Daoy (cell line): ENCODE measurements around the gene RASSF1. TPM values are rescaled to one million over a fixed set of nuclear protein-coding genes. Genes with fewer than 3 reads are reported as not detected.

Experiments
- DNase-seq: peaks from one replicate; pipeline ENCODE4 v3.0.0-alpha.2; 2015; ENCODE audit warnings: low read depth
- total RNA-seq: library from RNA; depleted of rRNA; stranded (reverse); fragments of >200 nt; shearing (Covaris generic); gene quantifications from 2 replicates; pipeline ENCODE4 v1.2.3, GENCODE V29; 2014; rRNA removed

RASSF1 gene, protein sequence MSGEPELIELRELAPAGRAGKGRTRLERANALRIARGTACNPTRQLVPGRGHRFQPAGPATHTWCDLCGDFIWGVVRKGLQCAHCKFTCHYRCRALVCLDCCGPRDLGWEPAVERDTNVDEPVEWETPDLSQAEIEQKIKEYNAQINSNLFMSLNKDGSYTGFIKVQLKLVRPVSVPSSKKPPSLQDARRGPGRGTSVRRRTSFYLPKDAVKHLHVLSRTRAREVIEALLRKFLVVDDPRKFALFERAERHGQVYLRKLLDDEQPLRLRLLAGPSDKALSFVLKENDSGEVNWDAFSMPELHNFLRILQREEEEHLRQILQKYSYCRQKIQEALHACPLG
- 12.7 and 21.2 TPM in 2 replicates for total RNA-seq

- no peak for DNase-seq
These were observed at the start of gene RASSF1 for GRCh38 chr3:50340448-50341329. TSS of gene RASSF1 (minus strand) at chr3:50340836. CDS start at chr3:50340805, 31 bp downstream.

- DNase-seq = no peak
These were observed 48.8 kb upstream of the RASSF1 start for GRCh38 chr3:50389414-50389767.

DNA sequence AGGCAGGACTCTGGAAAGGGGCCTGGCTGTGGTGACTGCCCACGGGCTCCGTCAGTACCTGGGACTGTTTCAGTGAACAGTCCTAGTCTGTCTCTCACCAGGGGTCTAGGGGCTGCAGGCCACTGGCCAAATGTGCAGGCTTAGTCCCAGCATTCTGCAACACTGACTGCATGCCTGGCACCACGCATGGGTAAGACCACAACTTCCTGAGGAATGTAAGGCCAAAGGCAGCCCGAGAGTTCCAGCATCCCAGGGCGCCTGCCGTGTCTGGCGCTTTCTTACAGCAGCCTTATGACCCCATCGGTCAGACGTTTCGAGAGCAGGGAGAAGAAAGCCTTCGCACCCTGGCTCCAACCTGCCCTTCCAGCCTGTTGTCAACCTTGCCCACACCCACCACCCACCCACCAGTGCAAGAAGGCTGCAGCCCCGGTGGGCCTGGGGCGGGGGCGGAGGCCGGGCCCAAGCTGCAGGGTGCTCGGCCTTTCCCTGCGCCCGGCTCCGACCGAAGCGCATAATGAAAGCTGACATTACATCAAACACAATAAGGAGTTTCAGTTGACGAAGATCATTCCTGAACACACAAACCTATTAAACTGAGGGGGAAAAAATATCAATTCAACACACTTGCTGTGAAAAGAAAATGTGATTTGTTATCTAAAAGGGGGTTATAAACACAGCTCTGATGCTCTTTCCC, 48.2 kb upstream of the RASSF1 start:
- DNase-seq = peak; percentile 22

DNA sequence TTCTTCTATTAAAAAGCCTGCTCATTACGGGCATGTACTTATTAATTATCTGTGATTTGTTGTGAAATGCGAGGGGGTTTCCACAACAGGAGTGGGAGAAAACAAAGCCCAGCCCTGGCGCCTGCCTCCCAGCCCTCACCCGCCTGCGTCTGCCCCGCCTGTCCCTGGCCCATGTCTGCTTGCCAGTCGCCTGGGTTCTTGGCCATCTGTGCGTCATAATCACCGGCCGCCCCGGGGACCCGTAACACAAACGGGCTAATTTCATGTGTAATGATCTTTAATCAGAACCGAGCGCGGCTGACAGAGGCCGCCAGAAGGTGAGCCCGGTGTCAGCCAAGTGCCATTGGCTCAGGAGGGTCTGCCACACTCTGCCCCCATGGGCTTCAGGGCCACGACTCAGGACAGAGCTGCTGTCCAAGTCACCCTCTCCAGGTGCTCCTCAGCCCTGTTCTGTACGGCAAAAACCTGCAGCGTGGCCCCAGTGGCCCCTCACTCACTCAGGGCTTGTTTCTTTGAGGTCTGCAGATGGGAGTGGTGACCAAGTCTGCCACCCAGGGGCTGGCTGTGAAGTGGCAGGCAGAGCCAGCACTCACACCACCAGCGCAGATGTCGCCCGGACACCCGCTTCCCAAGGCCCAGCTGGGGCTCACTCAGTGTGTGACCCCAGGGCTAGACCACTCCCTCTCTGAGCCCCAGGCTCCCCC, 47.5 kb upstream of the RASSF1 start:
- DNase-seq = no peak

GRCh38 chr3:50385754-50386153, 45.1 kb upstream of the RASSF1 start:
- no peak for DNase-seq

GRCh38 chr3:50383750-50384149, 43.1 kb upstream of the RASSF1 start:
- no peak for DNase-seq

DNA sequence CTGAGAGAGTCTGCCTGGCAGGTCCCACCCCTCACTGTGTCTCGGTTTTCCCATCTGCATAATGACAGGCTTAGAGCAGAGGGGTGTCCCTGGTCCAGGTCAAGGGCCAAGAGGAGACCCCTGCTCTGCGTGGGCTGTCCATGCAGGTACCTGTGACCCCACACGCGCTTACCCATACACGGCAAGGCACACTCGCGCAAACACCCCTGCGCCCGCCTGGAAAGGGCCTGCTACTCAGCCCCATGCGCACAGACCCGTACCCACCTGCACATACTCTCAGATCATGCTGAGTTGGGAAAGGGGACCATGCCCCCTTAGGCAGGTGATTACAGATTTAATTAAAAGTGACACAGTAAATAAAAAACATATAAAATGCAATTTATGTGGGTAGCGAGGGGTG, 42.1 kb upstream of the RASSF1 start:
- no peak for DNase-seq

DNA sequence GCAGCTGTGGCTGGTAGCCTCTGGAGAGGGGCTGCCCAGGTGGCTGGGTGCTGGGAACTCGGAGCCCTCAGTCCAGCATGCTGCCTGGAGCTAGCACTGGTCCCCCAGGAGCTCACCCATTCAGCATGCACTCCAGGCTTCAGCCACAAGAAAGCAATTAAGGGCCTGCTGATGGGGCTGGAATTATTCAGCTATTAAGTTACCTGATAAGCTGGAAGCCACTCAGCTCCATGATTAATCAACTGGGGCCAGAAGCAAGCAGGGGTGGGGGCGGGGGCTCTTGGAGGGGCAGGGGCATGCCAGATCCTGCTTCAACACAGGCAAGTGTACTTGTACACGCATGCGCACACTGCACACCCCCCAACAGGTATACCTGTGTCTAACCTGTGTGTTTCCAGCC, 40.7 kb upstream of the RASSF1 start:
- DNase-seq = no peak

GRCh38 chr3:50380405-50381085, 39.9 kb upstream of the RASSF1 start:
- no peak for DNase-seq

GRCh38 chr3:50378757-50379156, 38.1 kb upstream of the RASSF1 start:
- no peak for DNase-seq

DNA sequence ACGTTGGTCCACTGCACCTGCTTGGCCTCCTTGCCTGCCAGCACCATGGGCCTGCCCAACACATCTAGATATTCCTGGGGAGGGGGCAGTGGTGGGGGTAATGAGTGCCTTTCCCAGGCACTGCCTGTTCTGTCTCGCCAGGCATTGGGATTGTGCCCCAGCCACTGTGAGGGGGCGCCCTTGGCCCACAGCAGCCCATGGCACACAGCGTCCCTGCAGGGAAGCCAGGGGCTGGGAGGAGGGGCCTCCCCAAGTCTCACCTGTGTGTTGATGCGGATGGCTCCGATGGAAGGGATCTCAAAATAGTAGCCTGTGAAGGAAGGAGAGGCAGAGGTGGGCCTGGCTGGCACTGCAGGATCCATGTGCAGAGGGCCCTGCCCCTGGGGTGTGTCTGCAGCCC, 37.4 kb upstream of the RASSF1 start:
- DNase-seq = no peak

GRCh38 chr3:50375258-50375931, 34.8 kb upstream of the RASSF1 start:
- DNase-seq = no peak

- no peak for DNase-seq
These were observed 34.0 kb upstream of the RASSF1 start for GRCh38 chr3:50374363-50375257.

- DNase-seq = no peak
These were observed 32.8 kb upstream of the RASSF1 start for GRCh38 chr3:50373146-50374051.

DNA sequence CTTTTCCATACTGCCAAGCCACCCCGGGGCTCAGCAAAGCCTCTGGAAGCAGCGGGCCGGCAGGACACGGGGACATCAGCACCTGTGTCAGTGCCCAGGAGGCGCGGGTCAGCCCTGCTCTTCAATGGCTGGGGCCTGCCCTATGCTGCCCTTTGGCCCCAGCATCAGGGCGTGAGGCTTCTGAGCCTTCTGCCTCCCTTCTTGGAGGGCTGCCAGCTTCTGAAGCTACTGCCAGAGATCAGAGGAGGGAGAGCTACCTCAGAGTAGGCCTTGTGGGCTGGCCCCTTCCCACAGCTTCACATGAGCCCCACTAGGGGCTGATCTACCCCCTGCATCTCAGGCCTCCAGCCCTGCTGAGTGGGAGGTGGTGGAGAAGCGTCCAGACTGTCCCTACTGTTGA, 31.7 kb upstream of the RASSF1 start:
- DNase-seq = no peak

GRCh38 chr3:50371133-50371685, 30.6 kb upstream of the RASSF1 start:
- no peak for DNase-seq

DNA sequence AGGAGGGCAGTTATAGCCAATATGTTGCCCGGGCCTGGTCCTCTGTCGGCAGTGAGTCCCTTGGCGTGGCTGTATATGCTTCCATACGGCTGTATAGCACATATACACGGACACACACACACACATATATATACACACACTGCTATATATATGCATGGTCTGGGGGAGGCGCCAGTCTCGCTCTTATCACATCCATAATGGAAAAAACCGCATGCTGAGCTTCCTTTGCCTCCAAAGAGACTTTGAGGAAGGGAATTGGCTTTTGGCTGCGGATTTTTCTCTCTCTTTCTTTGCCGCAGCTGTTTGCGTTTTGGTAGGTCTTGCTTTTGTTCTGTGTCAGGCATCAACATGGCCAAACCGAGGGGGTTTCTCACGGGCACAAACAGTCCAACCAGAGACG, 30.0 kb upstream of the RASSF1 start:
- no peak for DNase-seq

DNA sequence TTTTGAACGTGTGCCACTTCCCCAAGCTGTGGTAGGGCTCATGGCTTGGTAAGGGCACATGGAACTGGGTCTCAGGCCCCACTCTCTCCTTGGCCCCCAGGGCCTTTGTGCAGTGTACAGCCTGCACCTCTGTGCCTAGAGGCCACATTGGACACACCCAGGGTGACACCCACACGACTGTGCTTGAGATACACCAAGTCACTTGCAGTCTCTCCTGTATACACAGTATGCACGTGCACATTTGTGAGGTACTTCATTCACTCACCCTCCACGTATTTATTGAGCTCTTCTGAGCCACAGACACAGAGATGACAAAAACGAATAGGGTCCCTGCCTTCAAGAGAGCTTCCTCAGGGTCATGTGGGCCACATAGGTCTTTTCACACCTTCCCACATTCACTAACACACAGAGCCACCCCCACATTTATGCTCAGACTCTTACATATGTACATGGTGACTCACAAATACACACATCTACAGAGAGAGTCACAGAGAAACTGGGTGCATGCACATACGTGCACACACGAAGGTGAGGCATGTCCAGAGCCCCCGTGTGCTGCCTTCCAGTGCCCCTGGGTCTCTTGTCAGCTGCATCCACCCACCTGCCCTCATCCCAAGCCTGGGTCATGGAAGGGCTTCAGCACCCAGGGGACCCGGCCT, 28.5 kb upstream of the RASSF1 start:
- DNase-seq = no peak
